Upper lobe of right lung (tissue), 1 donor: ENCODE data around the gene PROM2. TPM values are rescaled to one million over a fixed set of nuclear protein-coding genes. Genes with fewer than 3 reads are reported as not detected.
"Not testable (repeated sequence)": the region's sequence is repeated elsewhere in the genome, so short reads cannot be mapped to it uniquely, and the experiment has no call there.

Source experiments
- ATAC-seq: fragments of 200-7000 bp; cut with Tn5 transposase; one replicate; pipeline ENCODE4 v1.9.1; 2020; ENCODE audit warnings: mild to moderate bottlenecking, moderate library complexity
- DNase-seq: peaks from one replicate; pipeline ENCODE4 v3.0.0-alpha.2; 2020
- H3K27ac ChIP-seq: fragments of 200-600 bp; one replicate; pipeline ENCODE4 v1.8.0; 2022
- H3K27me3 ChIP-seq: fragments of 200-600 bp; one replicate; pipeline ENCODE4 v1.8.0; 2022; ENCODE audit warnings: mild to moderate bottlenecking
- H3K36me3 ChIP-seq: fragments of 200-600 bp; one replicate; pipeline ENCODE4 v1.8.0; 2022
- H3K4me1 ChIP-seq: fragments of 200-600 bp; one replicate; pipeline ENCODE4 v1.8.0; 2022
- H3K4me3 ChIP-seq: fragments of 200-600 bp; one replicate; pipeline ENCODE4 v1.8.0; 2022; ENCODE audit warnings: mild to moderate bottlenecking
- H3K9me3 ChIP-seq: fragments of 200-600 bp; one replicate; pipeline ENCODE4 v1.8.0; 2022
- intact Hi-C: fragments of 100-400 bp; cut with DNase I; formaldehyde crosslinking; loops from one replicate; pipeline ENCODE4 v1.11.0; 2022
- total RNA-seq: library from RNA; stranded (reverse); fragmentation: NEBNext Ultra II Directional; extraction: Animal tissue kit (Norgen Biotek cat#: 25700); gene quantifications from one replicate; pipeline ENCODE4 v1.2.1, GENCODE V29; 2021
- TF ChIP-seq, protein P1 (sequence below): fragments of 200-600 bp; IDR thresholded peaks from one replicate; pipeline ENCODE4 v1.8.0; 2022; ENCODE audit warnings: antibody characterized with exemption
- donor health status: DM: no; HTN: yes; CAD: no; lungs with severe emphysema.

PROM2 gene
- total RNA-seq, 1 donor from 2014 or later: 6.0 TPM

DNA sequence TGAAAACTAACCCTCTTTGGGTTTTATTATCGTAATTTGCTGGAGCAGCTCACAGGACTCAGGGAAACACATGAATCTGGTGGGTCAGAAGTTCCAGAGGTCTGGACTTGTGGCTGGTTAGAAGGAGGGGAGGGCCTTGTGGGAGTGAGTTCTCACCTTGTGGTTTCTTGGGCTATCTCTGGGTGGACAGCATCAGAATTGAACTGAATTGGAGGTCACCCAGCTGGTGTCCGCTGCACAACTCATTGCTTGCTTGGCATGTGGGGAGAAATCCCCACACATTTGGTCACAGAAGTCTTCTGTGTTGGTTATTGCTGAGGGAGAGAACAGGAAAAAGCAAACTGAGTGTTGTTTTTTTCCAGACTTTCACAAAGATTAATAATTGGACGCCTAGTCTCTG lies 39.4 kb upstream of the PROM2 start:
- ATAC-seq: no peak
- Histone ChIP-seq H3K36me3 (no peaks in the 10 kb centered on the region), H3K4me1 (no peaks in the 10 kb centered on the region), H3K27me3 (no peaks in the 10 kb centered on the region), H3K9me3 (no peaks in the 10 kb centered on the region), H3K4me3 (no peak overlapping the region), H3K27ac (no peak overlapping the region)
- intact Hi-C loops: no loop called here
- DNase-seq: no peak
- TF ChIP-seq, protein P1, sequence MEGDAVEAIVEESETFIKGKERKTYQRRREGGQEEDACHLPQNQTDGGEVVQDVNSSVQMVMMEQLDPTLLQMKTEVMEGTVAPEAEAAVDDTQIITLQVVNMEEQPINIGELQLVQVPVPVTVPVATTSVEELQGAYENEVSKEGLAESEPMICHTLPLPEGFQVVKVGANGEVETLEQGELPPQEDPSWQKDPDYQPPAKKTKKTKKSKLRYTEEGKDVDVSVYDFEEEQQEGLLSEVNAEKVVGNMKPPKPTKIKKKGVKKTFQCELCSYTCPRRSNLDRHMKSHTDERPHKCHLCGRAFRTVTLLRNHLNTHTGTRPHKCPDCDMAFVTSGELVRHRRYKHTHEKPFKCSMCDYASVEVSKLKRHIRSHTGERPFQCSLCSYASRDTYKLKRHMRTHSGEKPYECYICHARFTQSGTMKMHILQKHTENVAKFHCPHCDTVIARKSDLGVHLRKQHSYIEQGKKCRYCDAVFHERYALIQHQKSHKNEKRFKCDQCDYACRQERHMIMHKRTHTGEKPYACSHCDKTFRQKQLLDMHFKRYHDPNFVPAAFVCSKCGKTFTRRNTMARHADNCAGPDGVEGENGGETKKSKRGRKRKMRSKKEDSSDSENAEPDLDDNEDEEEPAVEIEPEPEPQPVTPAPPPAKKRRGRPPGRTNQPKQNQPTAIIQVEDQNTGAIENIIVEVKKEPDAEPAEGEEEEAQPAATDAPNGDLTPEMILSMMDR: no peak

DNA sequence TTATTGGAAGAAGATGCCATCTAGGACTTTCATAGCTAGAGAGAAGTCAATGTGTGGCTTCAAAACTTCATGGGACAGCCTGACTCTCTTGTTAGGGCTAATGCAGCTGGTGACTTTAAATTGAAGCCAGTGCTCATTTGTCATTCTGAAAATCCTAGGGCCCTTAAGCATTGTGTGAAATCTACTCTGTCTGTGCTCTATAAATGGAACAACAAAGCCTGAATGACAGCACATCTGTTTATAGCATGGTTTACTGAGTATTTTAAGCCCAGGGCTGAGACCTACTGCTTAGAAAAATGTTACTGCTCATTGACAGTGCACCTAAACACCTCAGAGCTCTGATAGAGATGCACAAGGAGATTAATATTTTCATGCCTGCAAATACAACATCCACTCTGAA lies 36.1 kb upstream of the PROM2 start:
- TF ChIP-seq, protein P1: no peak
- no peaks in the 10 kb centered on the region for H3K27me3 ChIP-seq
- no peak overlapping the region for H3K27ac ChIP-seq
- H3K9me3 ChIP-seq: peaks cover 14% of the 10 kb centered on the region
- intact Hi-C loops: no loop called here
- H3K4me3 ChIP-seq: no peak overlapping the region
- no peak for ATAC-seq
- H3K4me1 ChIP-seq: no peaks in the 10 kb centered on the region
- DNase-seq: no peak
- no peaks in the 10 kb centered on the region for H3K36me3 ChIP-seq

DNA sequence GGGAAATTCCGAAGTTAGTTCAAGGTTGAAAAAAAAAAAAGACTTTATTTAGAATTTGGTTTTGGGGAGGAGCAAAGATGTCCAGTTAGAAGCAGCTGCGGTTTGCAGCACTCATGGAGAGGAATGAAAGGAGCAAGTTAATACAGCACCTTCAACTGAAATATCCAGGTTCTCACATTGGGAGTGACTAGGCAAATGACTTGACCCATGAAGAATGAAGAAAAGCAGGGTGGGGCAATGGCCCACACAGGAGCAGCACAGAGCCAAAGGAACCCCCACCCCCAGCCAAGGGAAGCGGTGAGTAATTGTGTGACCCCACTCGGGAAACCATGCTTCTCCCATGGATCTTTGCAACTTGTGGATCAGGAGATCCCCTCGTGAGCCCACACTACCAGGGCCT lies 34.2 kb upstream of the PROM2 start:
- DNase-seq (no peak), ATAC-seq (no peak)
- TF ChIP-seq, protein P1: no peak
- Histone ChIP-seq H3K27me3 (no peaks in the 10 kb centered on the region), H3K4me3 (no peak overlapping the region), H3K27ac (no peak overlapping the region), H3K9me3 (peaks cover 14% of the 10 kb centered on the region), H3K36me3 (no peaks in the 10 kb centered on the region), H3K4me1 (no peaks in the 10 kb centered on the region)
- intact Hi-C loops: no loop called here

DNA sequence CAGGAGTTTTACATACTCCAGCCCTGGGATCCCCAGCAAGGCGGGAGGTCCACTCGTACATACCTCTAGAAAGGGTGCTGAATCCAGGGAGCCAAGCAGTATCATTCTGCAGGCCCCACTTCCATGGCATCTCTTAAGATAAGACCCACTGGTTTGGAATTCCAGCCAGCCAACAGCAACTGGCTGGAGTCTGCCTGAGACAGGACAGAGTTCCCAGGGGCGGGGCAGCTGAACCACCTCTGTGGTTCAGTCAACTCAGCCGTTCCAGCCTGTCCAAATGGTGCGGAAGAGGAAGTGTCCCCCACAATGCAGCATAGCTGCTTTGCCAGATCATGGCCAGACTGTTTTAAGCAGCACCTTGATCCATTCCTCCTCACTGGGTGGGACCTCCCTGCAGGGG lies 33.7 kb upstream of the PROM2 start:
- TF ChIP-seq, protein P1: no peak
- H3K27ac ChIP-seq: no peak overlapping the region
- no peaks in the 10 kb centered on the region for H3K36me3 ChIP-seq
- no peak for DNase-seq
- intact Hi-C loops: no loop called here
- H3K4me3 ChIP-seq: no peak overlapping the region
- H3K9me3 ChIP-seq: peaks cover 14% of the 10 kb centered on the region
- no peak for ATAC-seq
- H3K4me1 ChIP-seq: no peaks in the 10 kb centered on the region
- no peaks in the 10 kb centered on the region for H3K27me3 ChIP-seq

DNA sequence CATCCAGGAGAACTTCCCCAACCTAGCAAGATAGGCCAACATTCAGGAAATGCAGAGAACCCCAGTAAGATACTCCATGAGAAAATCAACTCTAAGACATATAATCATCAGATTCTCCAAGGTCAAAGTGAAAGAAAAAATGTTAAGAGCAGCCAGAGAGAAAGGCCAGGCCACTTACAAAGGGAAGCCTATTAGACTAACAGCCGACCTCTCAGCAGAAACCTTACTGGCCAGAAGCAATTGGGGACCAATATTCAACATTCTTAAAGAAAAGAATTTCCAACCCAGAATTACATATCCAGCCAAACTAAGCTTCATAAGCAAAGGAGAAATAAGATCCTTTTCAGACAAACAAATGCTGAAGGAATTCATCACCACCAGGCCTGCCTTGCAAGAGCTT lies 32.2 kb upstream of the PROM2 start:
- H3K9me3 ChIP-seq: peaks cover 20% of the 10 kb centered on the region
- intact Hi-C loops, H3K36me3 ChIP-seq, H3K27ac ChIP-seq, DNase-seq, H3K4me3 ChIP-seq, H3K27me3 ChIP-seq, ATAC-seq, H3K4me1 ChIP-seq: not testable (repeated sequence)

DNA sequence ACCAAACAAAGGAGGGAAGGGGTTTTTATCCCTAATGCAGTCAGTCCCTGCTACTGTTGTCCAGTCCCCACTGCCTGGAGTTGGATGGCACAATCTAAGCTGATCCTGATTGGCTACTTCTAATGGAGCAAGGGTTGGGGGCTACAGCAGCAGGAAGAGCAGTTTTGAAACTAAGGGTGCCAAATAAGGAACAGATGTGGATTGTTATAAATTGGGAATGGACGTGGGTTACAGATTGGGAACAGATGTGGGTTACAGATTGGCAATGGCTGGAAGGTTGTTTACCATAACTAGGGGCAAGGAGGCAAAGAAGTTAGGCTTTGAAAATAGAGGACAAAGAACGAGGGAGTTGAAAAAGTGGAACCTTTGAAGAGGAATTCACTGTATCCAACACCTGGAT lies 16.0 kb upstream of the PROM2 start:
- ATAC-seq: no peak
- Histone ChIP-seq H3K4me3 (no peak overlapping the region), H3K9me3 (no peaks in the 10 kb centered on the region), H3K36me3 (no peaks in the 10 kb centered on the region), H3K27ac (no peak overlapping the region), H3K4me1 (no peaks in the 10 kb centered on the region), H3K27me3 (no peaks in the 10 kb centered on the region)
- intact Hi-C loops: no loop called here
- DNase-seq: no peak
- TF ChIP-seq, protein P1: no peak
